CD14-positive monocyte (primary cell): Measurements from ENCODE around the gene AOPEP. TPM values are rescaled to one million over a fixed set of nuclear protein-coding genes. Genes with fewer than 3 reads are reported as not detected.

ENCODE experiments used
- DNase-seq, 3 donors: peaks; one replicate each; pipeline ENCODE4 v3.0.0-alpha.2; 2011 to 2022
- H2AFZ ChIP-seq: 2 replicates; pipeline ENCODE4 v1.6.0; 2012; ENCODE audit warnings: mild to moderate bottlenecking, low read depth, low read length, inconsistent platforms; ENCODE audit not compliant: insufficient read depth, poor library complexity, severe bottlenecking
- H3K27ac ChIP-seq, 2 donors: 1 replicate in 1 of 2; 2 replicates in 1 of 2; pipeline ENCODE4 v1.5.1; 2012 to 2013; ENCODE audit warnings: low read length in 2 of 2, control low read depth in 1 of 2, inconsistent platforms in 1 of 2, low read depth in 1 of 2, mild to moderate bottlenecking in 1 of 2
- H3K27me3 ChIP-seq, 2 donors: one replicate each; pipeline versions ENCODE4 v1.6.0 to v1.6.1; 2011 to 2013; ENCODE audit warnings: low read length in 2 of 2; ENCODE audit not compliant: control insufficient read depth in 2 of 2, insufficient read depth in 2 of 2
- H3K36me3 ChIP-seq, 2 donors: replicated peaks in 1 of 2; 1 replicate in 1 of 2; 2 replicates in 1 of 2; pipeline versions ENCODE4 v1.5.1 to v1.6.1; 2012 to 2013; ENCODE audit warnings: low read length in 2 of 2, control low read depth in 1 of 2, inconsistent platforms in 1 of 2, mild to moderate bottlenecking in 1 of 2; ENCODE audit not compliant: insufficient read depth in 2 of 2, control insufficient read depth in 1 of 2
- H3K4me1 ChIP-seq, 2 donors: 1 replicate in 1 of 2; 2 replicates in 1 of 2; pipeline versions ENCODE4 v1.5.1 to v1.6.1; 2012 to 2013; ENCODE audit warnings: low read length in 2 of 2, control low read depth in 1 of 2, inconsistent platforms in 1 of 2, mild to moderate bottlenecking in 1 of 2, moderate library complexity in 1 of 2; ENCODE audit not compliant: insufficient read depth in 2 of 2, control insufficient read depth in 1 of 2
- H3K4me2 ChIP-seq: replicated peaks from 2 replicates; pipeline ENCODE3; 2012; ENCODE audit warnings: low read length, moderate library complexity, mild to moderate bottlenecking; ENCODE audit not compliant: poor library complexity, severe bottlenecking; ENCODE audit errors: extremely low read depth
- H3K4me3 ChIP-seq, 3 experiments: fragments of 200-600 bp in 1 of 3; sonication (generic) in 1 of 3; replicated peaks in 1 of 3; 1 replicate in 2 of 3; 2 replicates in 1 of 3; pipeline ENCODE4 v1.5.1; 2011 to 2013; ENCODE audit warnings: low read length in 3 of 3, mild to moderate bottlenecking in 3 of 3, control low read depth in 2 of 3, low read depth in 2 of 3, inconsistent platforms in 1 of 3, moderate library complexity in 1 of 3
- H3K79me2 ChIP-seq: 2 replicates; pipeline ENCODE4 v1.6.0; 2012; ENCODE audit warnings: mild to moderate bottlenecking, control low read depth, inconsistent platforms, low read length, moderate library complexity; ENCODE audit not compliant: insufficient read depth
- H3K9ac ChIP-seq: 2 replicates; pipeline ENCODE4 v1.6.0; 2017; ENCODE audit warnings: low read length, mild to moderate bottlenecking; ENCODE audit not compliant: insufficient read depth, poor library complexity, severe bottlenecking
- H3K9me3 ChIP-seq, 2 donors: replicated peaks in 1 of 2; 1 replicate in 1 of 2; 2 replicates in 1 of 2; pipeline versions ENCODE4 v1.5.1 to v1.6.1; 2012 to 2013; ENCODE audit warnings: low read length in 2 of 2, control low read depth in 1 of 2; ENCODE audit not compliant: control insufficient read depth in 1 of 2, insufficient read depth in 1 of 2
- H4K20me1 ChIP-seq: 2 replicates; pipeline ENCODE4 v1.6.0; 2012; ENCODE audit warnings: mild to moderate bottlenecking, low read length, control low read depth, moderate library complexity; ENCODE audit not compliant: insufficient read depth
- H3K27ac Mint-ChIP-seq, 7 donors: one replicate each; pipeline ENCODE4 v1.8.0; 2020; ENCODE audit warnings: mild to moderate bottlenecking in 7 of 7, mixed read lengths in 7 of 7, moderate library complexity in 6 of 7, inconsistent platforms in 2 of 7
- H3K27me3 Mint-ChIP-seq, 3 donors: one replicate each; pipeline ENCODE4 v1.8.0; 2021 to 2022; ENCODE audit warnings: low read depth in 3 of 3, mild to moderate bottlenecking in 3 of 3, mixed read lengths in 3 of 3, moderate library complexity in 3 of 3, inconsistent platforms in 1 of 3
- H3K36me3 Mint-ChIP-seq, 2 donors: one replicate each; pipeline ENCODE4 v1.8.0; 2020; ENCODE audit warnings: mixed read lengths in 2 of 2, inconsistent platforms in 1 of 2, mild to moderate bottlenecking in 1 of 2
- H3K4me1 Mint-ChIP-seq: one replicate; pipeline ENCODE4 v1.8.0; 2020; ENCODE audit warnings: mild to moderate bottlenecking, mixed read lengths
- H3K4me3 Mint-ChIP-seq, 2 donors: one replicate each; pipeline ENCODE4 v1.8.0; 2020; ENCODE audit warnings: mild to moderate bottlenecking in 2 of 2, mixed read lengths in 2 of 2, moderate library complexity in 1 of 2
- H3K9me3 Mint-ChIP-seq, 7 donors: one replicate each; pipeline ENCODE4 v1.8.0; 2020 to 2022; ENCODE audit warnings: mixed read lengths in 7 of 7, mild to moderate bottlenecking in 6 of 7, moderate library complexity in 6 of 7, inconsistent platforms in 2 of 7
- CTCF ChIP-seq: fragments of 200-600 bp; IDR thresholded peaks from one replicate; pipeline ENCODE4 v1.8.0; 2022; ENCODE audit warnings: antibody characterized with exemption, mild to moderate bottlenecking
- WGBS: methylation state at CpG from one replicate; pipeline ENCODE4 v1.1.5; 2013; ENCODE audit warnings: missing lambda C conversion rate; ENCODE audit not compliant: insufficient coverage; 5-methylcytosine and 5-hydroxymethylcytosine counted together
- intact Hi-C, 2 donors: fragments of 100-400 bp; cut with micrococcal nuclease; formaldehyde crosslinking; loops; one replicate each; pipeline versions ENCODE4 v1.15.0 to v1.15.1; 2023
- polyA plus RNA-seq, 3 donors: library from polyadenylated mRNA; depleted of rRNA in 1 of 3; unstranded in 2 of 3; stranded (reverse) in 1 of 3; fragments of 300-500 nt in 2 of 3; fragments of >200 nt in 1 of 3; fragmentation: Illumina TruSeq in 2 of 3; gene quantifications; 1 replicate in 2 of 3; 2 replicates in 1 of 3; pipeline ENCODE4 v1.2.3, GENCODE V29; 2012 to 2021

Gene AOPEP
- polyA plus RNA-seq, 3 donors: 3.0 to 4.1 (median 3.1) TPM

DNA sequence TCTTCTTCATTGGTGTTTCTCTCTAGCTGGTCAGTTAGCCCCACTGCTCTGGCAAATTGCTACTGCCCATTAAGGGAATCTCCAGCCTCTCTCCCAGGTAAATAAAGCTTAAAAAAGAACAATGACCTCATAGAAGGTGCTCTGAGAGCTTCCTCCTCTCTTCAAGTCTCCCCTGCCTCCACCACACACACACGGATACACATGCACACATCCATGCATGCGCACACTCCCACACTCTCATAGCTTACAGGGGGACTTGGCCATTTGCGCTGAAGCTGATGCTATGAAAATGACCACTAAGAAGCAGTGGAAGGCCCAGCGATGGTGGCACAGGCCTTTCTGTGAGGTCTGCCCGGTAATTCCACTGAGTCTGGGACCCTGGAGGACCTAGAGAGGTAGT is 250.9 kb downstream of the AOPEP start:
- Histone ChIP-seq H2AFZ (no peak overlapping the region), H3K4me2 (no peak overlapping the region), H3K27me3 (no peaks in the 10 kb centered on the region), H3K9me3 (no peaks in the 10 kb centered on the region), H3K36me3 (no peaks in the 10 kb centered on the region), H3K4me1 (no peaks in the 10 kb centered on the region), H3K4me3 (no peak overlapping the region), H4K20me1 (no peaks in the 10 kb centered on the region), H3K79me2 (no peaks in the 10 kb centered on the region), H3K27ac (no peak overlapping the region), H3K9ac (no peak overlapping the region)
- H3K36me3 Mint-ChIP-seq: peaks cover 0 to 4% of the 10 kb centered on the region in 2 donors
- H3K27ac Mint-ChIP-seq: no peak overlapping the region
- H3K4me1 Mint-ChIP-seq: no peaks in the 10 kb centered on the region
- H3K27me3 Mint-ChIP-seq: peaks cover 0 to 1% (median 0%) of the 10 kb centered on the region in 3 donors
- WGBS: 87% methylated on average over 4 of the region's 5 CpGs
- intact Hi-C loops: no loop called here
- TF ChIP-seq CTCF: no peak
- H3K4me3 Mint-ChIP-seq: no peak overlapping the region
- no peaks in the 10 kb centered on the region for H3K9me3 Mint-ChIP-seq
- DNase-seq: no peak

- Mint-ChIP-seq H3K36me3 (peaks cover 4 to 5% of the 10 kb centered on the region in 2 donors), H3K4me3 (no peak overlapping the region), H3K27me3 (no peaks in the 10 kb centered on the region), H3K9me3 (no peaks in the 10 kb centered on the region), H3K27ac (peak overlapping the region in 1 of 7 donors; percentile 4), H3K4me1 (no peaks in the 10 kb centered on the region)
- no peak for TF ChIP-seq CTCF
- no peaks in the 10 kb centered on the region for H3K36me3 ChIP-seq
- no peak overlapping the region for H3K27ac ChIP-seq
- H2AFZ ChIP-seq: no peak overlapping the region
- intact Hi-C loops: no loop called here
- no peaks in the 10 kb centered on the region for H3K79me2 ChIP-seq
- H3K9ac ChIP-seq: no peak overlapping the region
- H3K4me2 ChIP-seq: no peak overlapping the region
- H3K27me3 ChIP-seq: no peaks in the 10 kb centered on the region
- no peak overlapping the region for H3K4me3 ChIP-seq
- no peaks in the 10 kb centered on the region for H3K9me3 ChIP-seq
- no peak for DNase-seq
- 98% methylated on average over 9 of the region's 9 CpGs for WGBS
- no peaks in the 10 kb centered on the region for H3K4me1 ChIP-seq
- H4K20me1 ChIP-seq: no peaks in the 10 kb centered on the region
Measured at GRCh38 chr9:94979904-94980507, 253.5 kb downstream of the AOPEP start.
